H1 (cell line): ENCODE data around the gene STH. TPM values are rescaled to one million over a fixed set of nuclear protein-coding genes. Genes with fewer than 3 reads are reported as not detected.

Source experiments
- BACH1 ChIP-seq: IDR thresholded peaks from 2 replicates; pipeline ENCODE4 v1.6.1; 2012; ENCODE audit warnings: low read length, improper control_type of control experiment
- CEBPB ChIP-seq: IDR thresholded peaks from 2 replicates; pipeline ENCODE4 v1.6.1; 2012; ENCODE audit warnings: low read depth, low read length
- E2F6 ChIP-seq: IDR thresholded peaks from 2 replicates; pipeline ENCODE4 v1.6.1; 2012; ENCODE audit warnings: inconsistent platforms
- HDAC2 ChIP-seq, 2 experiments: fragments of 300-600 bp in 1 of 2; sonication (generic) in 1 of 2; IDR thresholded peaks; 2 replicates each; pipeline ENCODE4 v1.6.1; 2011 to 2012; ENCODE audit warnings: low read depth in 2 of 2, low read length in 2 of 2, mild to moderate bottlenecking in 2 of 2, moderate library complexity in 2 of 2, borderline replicate concordance in 1 of 2, inconsistent platforms in 1 of 2
- RXRA ChIP-seq: IDR thresholded peaks from 2 replicates; pipeline ENCODE4 v1.6.1; 2011; ENCODE audit warnings: low read depth, mild to moderate bottlenecking, low read length, moderate library complexity; ENCODE audit not compliant: insufficient read depth
- SP1 ChIP-seq: IDR thresholded peaks from 2 replicates; pipeline ENCODE4 v1.6.1; 2011; ENCODE audit warnings: low read depth, low read length
- SP4 ChIP-seq: IDR thresholded peaks from 2 replicates; pipeline ENCODE4 v1.6.1; 2012; ENCODE audit warnings: low read length, inconsistent platforms
- polyA plus RNA-seq, 7 experiments: library from polyadenylated mRNA; depleted of rRNA in 3 of 7; stranded (reverse) in 5 of 7; unstranded in 2 of 7; fragments of >200 nt in 5 of 7; fragments of 200-250 nt in 2 of 7; gene quantifications; 1 replicate in 5 of 7; 2 replicates in 1 of 7; 4 replicates in 1 of 7; pipeline versions ENCODE4 v1.2.1 to v1.2.3, GENCODE V29; 2011 to 2013; ENCODE audit warnings: missing spikeins in 2 of 7, mixed read lengths in 2 of 7
- total RNA-seq: library from RNA; stranded (reverse); fragmentation: NEBNext Ultra II Directional; extraction: Animal tissue kit (Norgen Biotek cat#: 25700); gene quantifications from 2 replicates; pipeline ENCODE4 v1.2.1, GENCODE V29; 2021

The STH gene
- total and polyA plus RNA-seq, 2 of the 8 experiments (the other 6 are each of a cell fraction or from before 2014, with no cell fraction given), result not detected

DNA sequence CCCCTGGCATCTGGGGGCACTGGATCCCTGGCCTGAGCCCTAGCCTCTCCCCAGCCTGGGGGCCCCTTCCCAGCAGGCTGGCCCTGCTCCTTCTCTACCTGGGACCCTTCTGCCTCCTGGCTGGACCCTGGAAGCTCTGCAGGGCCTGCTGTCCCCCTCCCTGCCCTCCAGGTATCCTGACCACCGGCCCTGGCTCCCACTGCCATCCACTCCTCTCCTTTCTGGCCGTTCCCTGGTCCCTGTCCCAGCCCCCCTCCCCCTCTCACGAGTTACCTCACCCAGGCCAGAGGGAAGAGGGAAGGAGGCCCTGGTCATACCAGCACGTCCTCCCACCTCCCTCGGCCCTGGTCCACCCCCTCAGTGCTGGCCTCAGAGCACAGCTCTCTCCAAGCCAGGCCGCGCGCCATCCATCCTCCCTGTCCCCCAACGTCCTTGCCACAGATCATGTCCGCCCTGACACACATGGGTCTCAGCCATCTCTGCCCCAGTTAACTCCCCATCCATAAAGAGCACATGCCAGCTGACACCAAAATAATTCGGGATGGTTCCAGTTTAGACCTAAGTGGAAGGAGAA is 13.5 kb downstream of the STH start (continued):
- TF ChIP-seq SP1 (no peak), CEBPB (no peak), HDAC2 (IDR thresholded peaks at IDR 0.05; ENCODE audit: borderline replicate concordance in 1 of 2, low read depth in 2 of 2, low read length in 2 of 2) (no peak), BACH1 (no peak), E2F6 (no peak), SP4 (no peak), RXRA (no peak)
